Measurements from ENCODE around the gene TEX36.
A peak's percentile ranks its signal among the peaks of the same experiment; 100 is the strongest.

The TEX36 gene

GRCh38 chr10:125639846-125640245, 43.1 kb downstream of the TEX36 start:
- peak; percentile 21 for DNase-seq (ENCODE audit: low read depth)
- H3K4me3 ChIP-seq (ENCODE audit: low read length) = no peak overlapping the region
- TF ChIP-seq, protein P1, sequence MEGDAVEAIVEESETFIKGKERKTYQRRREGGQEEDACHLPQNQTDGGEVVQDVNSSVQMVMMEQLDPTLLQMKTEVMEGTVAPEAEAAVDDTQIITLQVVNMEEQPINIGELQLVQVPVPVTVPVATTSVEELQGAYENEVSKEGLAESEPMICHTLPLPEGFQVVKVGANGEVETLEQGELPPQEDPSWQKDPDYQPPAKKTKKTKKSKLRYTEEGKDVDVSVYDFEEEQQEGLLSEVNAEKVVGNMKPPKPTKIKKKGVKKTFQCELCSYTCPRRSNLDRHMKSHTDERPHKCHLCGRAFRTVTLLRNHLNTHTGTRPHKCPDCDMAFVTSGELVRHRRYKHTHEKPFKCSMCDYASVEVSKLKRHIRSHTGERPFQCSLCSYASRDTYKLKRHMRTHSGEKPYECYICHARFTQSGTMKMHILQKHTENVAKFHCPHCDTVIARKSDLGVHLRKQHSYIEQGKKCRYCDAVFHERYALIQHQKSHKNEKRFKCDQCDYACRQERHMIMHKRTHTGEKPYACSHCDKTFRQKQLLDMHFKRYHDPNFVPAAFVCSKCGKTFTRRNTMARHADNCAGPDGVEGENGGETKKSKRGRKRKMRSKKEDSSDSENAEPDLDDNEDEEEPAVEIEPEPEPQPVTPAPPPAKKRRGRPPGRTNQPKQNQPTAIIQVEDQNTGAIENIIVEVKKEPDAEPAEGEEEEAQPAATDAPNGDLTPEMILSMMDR (conservative IDR thresholded peaks at IDR 0.05; ENCODE audit: low read length) = no peak

DNA sequence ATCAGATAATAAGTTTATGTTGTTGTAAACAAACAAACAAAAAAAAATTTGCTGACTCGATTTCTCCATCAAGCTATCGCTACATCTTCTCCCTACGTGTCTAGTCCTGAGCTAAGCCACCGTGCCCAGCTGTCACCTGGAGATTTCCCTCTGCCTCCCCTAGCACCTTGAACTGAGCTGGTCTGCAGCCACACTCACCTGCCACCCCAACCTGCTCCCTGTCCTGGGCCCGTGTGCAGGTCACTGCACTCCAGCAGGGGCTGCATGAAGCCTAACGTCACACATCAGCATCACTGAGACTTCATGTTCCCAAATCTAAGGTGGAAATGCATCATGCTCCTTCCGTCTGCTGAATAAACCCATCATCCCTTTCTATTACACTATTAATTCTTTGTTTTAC, 44.4 kb downstream of the TEX36 start:
- TF ChIP-seq, protein P1 (conservative IDR thresholded peaks at IDR 0.05; ENCODE audit: low read length) = no peak
- H3K4me3 ChIP-seq (ENCODE audit: low read length) = no peak overlapping the region
- no peak for DNase-seq (ENCODE audit: low read depth)

DNA sequence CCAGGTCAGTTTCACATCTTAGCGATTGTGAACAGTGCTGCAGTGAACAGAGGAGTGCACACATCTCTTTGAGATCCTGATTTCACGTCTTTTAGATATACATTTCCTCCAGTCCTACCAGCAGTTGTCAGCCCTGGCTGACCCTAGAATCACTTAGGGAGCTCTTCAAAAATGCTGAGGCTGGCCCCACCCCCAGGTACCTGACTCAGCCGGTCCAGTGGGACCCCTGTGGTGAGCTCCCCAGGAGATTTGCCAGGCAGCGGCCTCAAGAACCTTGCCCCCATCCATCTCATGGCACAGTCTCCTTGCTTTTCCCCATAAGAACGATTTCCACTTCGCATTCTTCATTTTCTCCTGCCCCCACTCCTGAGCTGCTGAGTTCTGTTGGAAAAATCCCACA, 45.5 kb downstream of the TEX36 start:
- no peak for DNase-seq (ENCODE audit: low read depth)
- TF ChIP-seq, protein P1 (conservative IDR thresholded peaks at IDR 0.05; ENCODE audit: low read length) = no peak
- H3K4me3 ChIP-seq (ENCODE audit: low read length) = no peak overlapping the region

- H3K4me3 ChIP-seq (ENCODE audit: low read length) = no peak overlapping the region
- DNase-seq (ENCODE audit: low read depth) = no peak
- TF ChIP-seq, protein P1 (conservative IDR thresholded peaks at IDR 0.05; ENCODE audit: low read length) = no peak
Measured at GRCh38 chr10:125634606-125635005, 48.4 kb downstream of the TEX36 start.

DNA sequence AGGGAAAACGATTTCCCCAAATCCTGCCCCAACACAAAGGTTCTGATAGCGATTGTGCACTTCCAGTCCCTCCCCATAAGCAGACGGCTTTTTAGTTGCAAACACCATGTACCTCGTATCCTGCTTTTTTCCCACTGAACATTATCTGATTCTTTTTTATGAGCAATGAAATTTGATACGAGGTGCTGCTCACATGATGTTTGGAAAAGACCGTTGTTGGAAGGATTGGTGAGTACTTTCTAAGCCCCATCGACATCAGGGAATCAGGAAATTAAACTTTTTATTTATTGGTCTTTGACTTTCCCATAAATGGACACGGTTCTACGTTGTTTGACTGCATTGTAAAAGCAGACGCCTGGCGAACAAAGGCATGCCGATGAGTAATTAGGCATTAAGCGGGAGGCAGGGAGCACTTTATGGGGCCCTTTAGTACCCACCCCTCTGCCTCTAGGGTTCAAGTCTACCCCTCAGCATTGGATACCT, 49.4 kb downstream of the TEX36 start:
- H3K4me3 ChIP-seq (ENCODE audit: low read length) = no peak overlapping the region
- TF ChIP-seq, protein P1 (conservative IDR thresholded peaks at IDR 0.05; ENCODE audit: low read length) = no peak
- DNase-seq (ENCODE audit: low read depth) = no peak

GRCh38 chr10:125631806-125632205, 51.2 kb downstream of the TEX36 start:
- no peak for DNase-seq (ENCODE audit: low read depth)
- TF ChIP-seq, protein P1 (conservative IDR thresholded peaks at IDR 0.05; ENCODE audit: low read length) = no peak

DNA sequence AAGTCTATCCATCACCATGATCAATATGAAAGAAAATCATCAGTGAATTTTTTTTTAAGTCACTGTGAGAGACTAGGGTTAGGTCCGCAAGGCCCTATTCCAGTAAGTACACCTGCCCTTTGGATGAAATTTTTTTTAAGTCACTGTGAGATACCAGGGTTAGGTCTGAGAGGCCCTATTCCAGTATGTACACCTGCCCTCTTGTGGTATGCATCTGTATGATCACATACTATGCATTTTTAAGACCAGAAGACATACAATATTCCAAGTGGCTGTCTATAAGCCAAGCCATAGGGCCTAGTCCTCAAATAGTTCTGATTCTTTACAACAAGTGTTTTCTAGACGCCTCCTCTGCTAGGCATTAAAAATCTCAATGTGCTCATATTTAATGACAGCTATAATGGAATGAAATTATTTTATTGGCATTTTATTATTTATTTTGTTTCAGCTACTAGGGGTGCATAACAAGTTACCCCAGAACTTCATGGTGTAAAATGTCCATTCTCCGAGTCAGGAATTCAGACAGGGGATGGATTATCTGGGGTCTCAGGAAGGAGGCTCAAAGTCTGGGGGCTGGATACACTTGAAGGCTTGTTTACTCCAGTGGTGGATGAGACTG, 53.1 kb downstream of the TEX36 start:
- DNase-seq (ENCODE audit: low read depth) = peak; percentile 26
- TF ChIP-seq, protein P1 (conservative IDR thresholded peaks at IDR 0.05; ENCODE audit: low read length) = peak; percentile 31
- H3K4me3 ChIP-seq (ENCODE audit: low read length) = no peak overlapping the region

More at GRCh38 chr10:125631806-125632205, 51.2 kb downstream of the TEX36 start:
- no peak overlapping the region for H3K4me3 ChIP-seq (ENCODE audit: low read length)
